ENCODE measurements around the gene PRKAG2. TPM values are rescaled to one million over a fixed set of nuclear protein-coding genes. Genes with fewer than 3 reads are reported as not detected.

The PRKAG2 gene
- total and polyA plus RNA-seq, 4 donors, result 17.5 to 33.3 (median 23.9) TPM

GRCh38 chr7:151775547-151776443 is 101.1 kb downstream of the PRKAG2 start:
- Histone ChIP-seq H3K4me1 (ENCODE audit: control insufficient read depth in 5 of 5, insufficient read depth in 5 of 5, low read length in 5 of 5) (peaks cover 0 to 6% (median 0%) of the 10 kb centered on the region in 5 donors), H3K9ac (ENCODE audit: insufficient read depth in 1 of 2, low read length in 2 of 2) (no peak overlapping the region), H3K27me3 (ENCODE audit: control insufficient read depth in 3 of 3, insufficient read depth in 3 of 3, low read length in 2 of 3) (no peaks in the 10 kb centered on the region), H3K4me3 (no peak overlapping the region), H3K36me3 (ENCODE audit: control insufficient read depth in 4 of 4, insufficient read depth in 4 of 4, low read length in 4 of 4) (no peaks in the 10 kb centered on the region), H3K9me3 (ENCODE audit: control insufficient read depth in 4 of 4, insufficient read depth in 3 of 4, low read length in 3 of 4) (no peaks in the 10 kb centered on the region), H3K27ac (ENCODE audit: low read depth in 1 of 2, low read length in 1 of 2) (no peak overlapping the region)
- no peak for DNase-seq
- ATAC-seq (ENCODE audit: insufficient read depth, low FRiP score), result no peak
- TF ChIP-seq CTCF (IDR thresholded peaks at IDR 0.05; ENCODE audit: control extremely low read depth, extremely low read depth), result no peak
- WGBS, 2 donors, result 90% methylated on average over 14 of the region's 14 CpGs

GRCh38 chr7:151774951-151775350 is 102.0 kb downstream of the PRKAG2 start:
- ATAC-seq (ENCODE audit: insufficient read depth, low FRiP score) (no peak), DNase-seq (no peak)
- no peak overlapping the region for H3K9ac ChIP-seq (ENCODE audit: insufficient read depth in 1 of 2, low read length in 2 of 2)
- peaks cover 0 to 5% (median 0%) of the 10 kb centered on the region in 5 donors for H3K4me1 ChIP-seq (ENCODE audit: control insufficient read depth in 5 of 5, insufficient read depth in 5 of 5, low read length in 5 of 5)
- H3K9me3 ChIP-seq (ENCODE audit: control insufficient read depth in 4 of 4, insufficient read depth in 3 of 4, low read length in 3 of 4), result no peaks in the 10 kb centered on the region
- WGBS, 2 donors, result 96 to 100% methylated on average over 7 to 8 of the region's 8 CpGs
- TF ChIP-seq CTCF (IDR thresholded peaks at IDR 0.05; ENCODE audit: control extremely low read depth, extremely low read depth), result no peak
- H3K36me3 ChIP-seq (ENCODE audit: control insufficient read depth in 4 of 4, insufficient read depth in 4 of 4, low read length in 4 of 4), result no peaks in the 10 kb centered on the region
- no peaks in the 10 kb centered on the region for H3K27me3 ChIP-seq (ENCODE audit: control insufficient read depth in 3 of 3, insufficient read depth in 3 of 3, low read length in 2 of 3)
- H3K4me3 ChIP-seq, result no peak overlapping the region
- H3K27ac ChIP-seq (ENCODE audit: low read depth in 1 of 2, low read length in 1 of 2), result no peak overlapping the region

- Histone ChIP-seq H3K36me3 (ENCODE audit: control insufficient read depth in 4 of 4, insufficient read depth in 4 of 4, low read length in 4 of 4) (no peaks in the 10 kb centered on the region), H3K4me1 (ENCODE audit: control insufficient read depth in 5 of 5, insufficient read depth in 5 of 5, low read length in 5 of 5) (no peaks in the 10 kb centered on the region), H3K9me3 (ENCODE audit: control insufficient read depth in 4 of 4, insufficient read depth in 3 of 4, low read length in 3 of 4) (no peaks in the 10 kb centered on the region), H3K27me3 (ENCODE audit: control insufficient read depth in 3 of 3, insufficient read depth in 3 of 3, low read length in 2 of 3) (no peaks in the 10 kb centered on the region), H3K9ac (ENCODE audit: insufficient read depth in 1 of 2, low read length in 2 of 2) (no peak overlapping the region), H3K4me3 (no peak overlapping the region), H3K27ac (ENCODE audit: low read depth in 1 of 2, low read length in 1 of 2) (no peak overlapping the region)
- 82 to 90% methylated on average over 9 of the region's 9 CpGs for WGBS, 2 donors
- DNase-seq (no peak), ATAC-seq (ENCODE audit: insufficient read depth, low FRiP score) (no peak)
- TF ChIP-seq CTCF (IDR thresholded peaks at IDR 0.05; ENCODE audit: control extremely low read depth, extremely low read depth), result no peak
Measured at GRCh38 chr7:151773797-151774196, 103.1 kb downstream of the PRKAG2 start.
